ENCODE data around the gene TGFB2. TPM values are rescaled to one million over a fixed set of nuclear protein-coding genes. Genes with fewer than 3 reads are reported as not detected.
A peak's percentile ranks its signal among the peaks of the same experiment; 100 is the strongest.

The TGFB2 gene
- total RNA-seq, 4 donors from 2014 or later = 4.9 to 43.2 (median 12.0) TPM

GRCh38 chr1:218345673-218346390, 696 bp downstream of the TGFB2 start:
- intact Hi-C loops (cut with DNase I; ENCODE audit: low total_unique reads) = no loop called here
- no peaks in the 10 kb centered on the region for H3K36me3 ChIP-seq
- H3K4me3 ChIP-seq = peak overlapping the region; percentile 53 to 70
- DNase-seq = peak; percentile 72 to 73
- peak overlapping the region; percentile 91 to 97 for H3K27ac ChIP-seq
- no peaks in the 10 kb centered on the region for H3K27me3 ChIP-seq
- no peaks in the 10 kb centered on the region for H3K4me1 ChIP-seq
- H3K9me3 ChIP-seq = no peaks in the 10 kb centered on the region
- TF ChIP-seq POLR2A (IDR thresholded peaks at IDR 0.05) = peak; percentile 35 to 53
- TF ChIP-seq CTCF (IDR thresholded peaks at IDR 0.05) = peak in 1 of 4 experiments; percentile 7

GRCh38 chr1:218346391-218347204, 1.5 kb downstream of the TGFB2 start:
- peak; percentile 47 to 51 for DNase-seq
- TF ChIP-seq POLR2A (IDR thresholded peaks at IDR 0.05) (no peak), CTCF (IDR thresholded peaks at IDR 0.05) (no peak)
- H3K4me3 ChIP-seq = peak overlapping the region; percentile 53 to 70
- H3K9me3 ChIP-seq = no peaks in the 10 kb centered on the region
- intact Hi-C loops (cut with DNase I; ENCODE audit: low total_unique reads) = no loop called here
- H3K4me1 ChIP-seq = no peaks in the 10 kb centered on the region
- H3K36me3 ChIP-seq = no peaks in the 10 kb centered on the region
- H3K27ac ChIP-seq = peak overlapping the region; percentile 91 to 97
- no peaks in the 10 kb centered on the region for H3K27me3 ChIP-seq

DNA sequence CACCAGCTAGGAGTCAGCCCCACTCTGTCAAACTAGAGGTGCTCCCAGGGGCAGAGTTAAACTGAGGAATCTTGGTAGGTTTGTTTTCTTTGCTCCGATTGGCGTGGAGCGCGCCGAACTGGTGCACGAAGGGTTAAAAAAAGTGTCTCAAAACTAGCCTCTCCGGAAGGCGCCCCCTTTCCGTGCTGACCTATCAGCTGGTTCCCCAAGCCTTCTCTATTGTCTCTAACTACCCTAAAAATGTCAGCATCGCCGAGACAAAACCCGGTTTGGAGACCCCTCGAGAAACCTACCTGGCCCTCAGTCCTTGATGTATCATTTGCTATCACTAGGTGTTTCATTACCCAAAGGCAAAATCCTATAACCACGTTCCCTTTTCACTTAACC, 2.2 kb downstream of the TGFB2 start:
- intact Hi-C loops (cut with DNase I; ENCODE audit: low total_unique reads) = no loop called here

DNA sequence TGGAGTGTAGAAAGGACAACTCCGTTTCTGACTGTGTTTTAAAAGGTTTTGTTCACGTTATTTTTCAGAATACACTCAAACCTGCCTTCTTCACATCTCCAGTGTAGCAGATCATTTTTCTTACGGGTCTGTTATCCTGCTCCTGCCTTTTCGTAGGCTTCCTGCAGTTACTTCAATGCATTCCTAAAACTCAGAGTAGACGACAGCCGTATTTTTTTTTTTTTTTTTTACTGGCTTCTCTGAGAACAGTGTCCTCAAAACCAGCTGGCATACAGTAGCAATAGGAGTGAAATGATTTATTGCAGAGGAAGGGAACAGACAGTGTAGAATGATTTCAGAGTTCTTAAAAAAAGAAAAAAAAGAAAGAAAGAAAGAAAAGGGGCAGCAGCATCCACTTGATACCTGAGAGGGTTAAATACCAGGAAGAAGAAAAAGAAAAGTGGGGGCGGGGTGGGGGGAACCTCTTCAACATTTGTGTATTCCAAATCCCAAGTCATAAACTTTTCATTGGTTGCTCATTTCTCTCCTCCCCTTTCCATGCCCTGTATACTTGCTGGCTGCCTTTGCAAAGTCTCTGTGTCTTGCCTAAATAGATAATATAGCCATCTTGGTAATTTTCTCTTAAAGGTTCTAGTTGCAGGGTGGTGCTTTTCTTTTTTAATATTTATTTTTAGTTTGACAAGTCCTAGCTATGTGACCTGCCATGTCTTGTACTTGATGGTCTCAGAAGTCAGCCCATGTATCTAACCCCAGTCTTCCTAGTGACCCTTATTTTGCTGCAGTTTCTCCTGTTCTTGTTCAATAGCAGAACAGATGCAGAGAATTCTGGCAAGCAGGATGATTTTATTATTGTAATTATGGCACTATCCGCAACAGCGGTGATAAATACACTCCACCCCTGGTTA, 2.8 kb downstream of the TGFB2 start:
- intact Hi-C loops (cut with DNase I; ENCODE audit: low total_unique reads) = no loop called here
- H3K9me3 ChIP-seq = no peaks in the 10 kb centered on the region
- no peak for TF ChIP-seq POLR2A (IDR thresholded peaks at IDR 0.05)
- no peak for TF ChIP-seq CTCF (IDR thresholded peaks at IDR 0.05)
- no peaks in the 10 kb centered on the region for H3K27me3 ChIP-seq
- peak in 1 of 2 donors; percentile 61 for DNase-seq
- H3K4me3 ChIP-seq = peak overlapping the region; percentile 53 to 70
- no peaks in the 10 kb centered on the region for H3K4me1 ChIP-seq
- H3K36me3 ChIP-seq = no peaks in the 10 kb centered on the region
- H3K27ac ChIP-seq = peak overlapping the region; percentile 91 to 97

More for the DNA sequence above, 2.2 kb downstream of the TGFB2 start:
- Histone ChIP-seq H3K4me3 (peak overlapping the region; percentile 53 to 70), H3K4me1 (no peaks in the 10 kb centered on the region), H3K9me3 (no peaks in the 10 kb centered on the region), H3K36me3 (no peaks in the 10 kb centered on the region), H3K27ac (peak overlapping the region; percentile 91 to 97), H3K27me3 (no peaks in the 10 kb centered on the region)
- TF ChIP-seq POLR2A (IDR thresholded peaks at IDR 0.05) (no peak), CTCF (IDR thresholded peaks at IDR 0.05) (no peak)
- DNase-seq = peak; percentile 42 to 51

All from uterus (tissue), 4 donors.